HT1080 (cell line): Measurements from ENCODE around the gene AHRR. TPM values are rescaled to one million over a fixed set of nuclear protein-coding genes. Genes with fewer than 3 reads are reported as not detected.
A peak's percentile ranks its signal among the peaks of the same experiment; 100 is the strongest.

Experiments
- DNase-seq: peaks from one replicate; pipeline ENCODE4 v3.0.0-alpha.2; 2015; ENCODE audit warnings: low read depth
- total RNA-seq: library from RNA; depleted of rRNA; stranded (reverse); fragments of >200 nt; shearing (Covaris generic); gene quantifications from 2 replicates; pipeline ENCODE4 v1.2.3, GENCODE V29; 2014

Gene AHRR
- total RNA-seq, 1 experiment from 2014 or later = 2.4 TPM

DNA sequence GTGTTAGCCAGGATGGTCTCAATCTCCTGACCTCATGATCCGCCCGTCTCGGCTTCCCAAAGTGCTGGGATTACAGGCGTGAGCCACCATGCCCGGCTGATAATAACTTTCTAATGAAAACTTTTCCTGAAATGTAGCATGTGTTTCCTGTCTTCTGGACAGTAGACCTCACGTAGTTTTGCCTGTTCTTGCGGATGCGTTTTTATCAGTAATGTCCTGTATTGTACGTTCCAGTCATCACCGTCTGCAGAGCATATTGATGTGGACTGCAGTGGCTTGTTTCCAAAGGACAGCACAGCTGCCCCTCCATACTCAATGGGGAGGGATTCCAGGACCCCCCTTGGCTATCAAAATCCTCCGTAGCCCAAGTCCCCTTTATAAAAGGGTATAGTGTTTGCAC lies 134.3 kb downstream of the AHRR start:
- DNase-seq = no peak

- no peak for DNase-seq
Measured at GRCh38 chr5:456351-457194, 135.1 kb downstream of the AHRR start.

GRCh38 chr5:457195-457961 lies 135.9 kb downstream of the AHRR start:
- no peak for DNase-seq

DNA sequence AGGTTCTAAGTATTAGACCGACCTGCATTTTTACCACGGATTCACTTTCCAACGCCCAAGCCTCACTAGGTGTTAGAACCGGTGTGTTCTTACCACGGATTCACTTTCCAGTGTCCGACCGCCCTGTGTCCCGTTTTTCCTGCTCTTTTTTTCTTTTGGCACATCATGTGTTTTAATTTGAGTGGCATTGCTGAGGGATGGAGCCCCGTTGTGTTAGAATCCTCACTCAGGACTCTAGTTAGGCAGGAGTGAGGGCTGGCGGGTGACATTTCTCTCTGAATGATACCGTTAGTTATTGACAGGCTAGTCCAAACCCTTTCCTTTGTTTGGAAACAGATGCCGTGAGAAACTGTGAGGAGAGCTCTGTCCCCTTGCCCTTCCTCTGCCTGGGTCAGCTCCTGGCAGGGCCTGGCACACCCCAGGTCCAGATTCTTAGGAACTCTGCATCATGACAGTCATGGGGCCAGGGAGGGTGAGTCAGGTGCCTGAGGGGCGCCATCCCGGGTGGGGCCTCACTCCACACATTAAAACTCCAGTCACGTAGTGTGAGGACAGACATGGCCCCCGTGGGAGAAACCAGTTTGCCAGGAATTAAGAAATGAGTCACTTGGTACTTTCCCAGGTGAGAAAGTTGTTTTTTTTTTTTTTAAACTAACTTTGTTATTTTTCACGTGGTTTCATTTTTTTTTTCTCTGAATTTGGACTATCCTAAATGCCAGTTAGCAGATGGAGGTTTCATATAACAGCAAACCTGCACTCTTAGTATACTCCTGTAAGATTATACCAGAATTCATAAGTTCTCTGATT lies 137.2 kb downstream of the AHRR start:
- peak; percentile 60 for DNase-seq

GRCh38 chr5:459562-460272 lies 138.2 kb downstream of the AHRR start:
- DNase-seq = no peak

GRCh38 chr5:460273-460625 lies 138.7 kb downstream of the AHRR start:
- DNase-seq = no peak

- DNase-seq = no peak
Measured at GRCh38 chr5:462051-462481, 140.6 kb downstream of the AHRR start.

GRCh38 chr5:463301-463700 lies 141.8 kb downstream of the AHRR start:
- no peak for DNase-seq

DNA sequence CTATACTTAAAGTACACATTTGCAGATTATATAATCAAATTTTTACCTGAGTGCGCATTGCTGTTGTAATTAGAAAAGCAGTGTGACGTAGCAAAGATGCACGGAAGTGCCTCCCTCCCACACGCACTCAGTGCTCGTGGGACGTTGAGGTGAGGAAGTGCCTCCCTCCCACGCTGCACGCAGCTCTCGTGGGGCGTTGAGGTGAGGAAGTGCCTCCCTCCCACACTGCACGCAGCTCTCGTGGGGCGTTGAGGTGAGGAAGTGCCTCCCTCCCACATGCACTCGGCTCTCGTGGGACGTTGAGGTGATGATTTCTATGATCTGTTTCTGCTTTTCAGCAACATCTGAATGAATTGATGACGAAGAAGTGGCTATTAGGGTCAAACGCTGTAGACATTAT lies 142.4 kb downstream of the AHRR start:
- DNase-seq = no peak

GRCh38 chr5:464446-464842 lies 142.9 kb downstream of the AHRR start:
- DNase-seq = no peak

- no peak for DNase-seq
Measured at GRCh38 chr5:464843-465590, 143.5 kb downstream of the AHRR start.

- no peak for DNase-seq
Measured at GRCh38 chr5:465591-466403, 144.3 kb downstream of the AHRR start.

- no peak for DNase-seq
Measured at GRCh38 chr5:466661-467310, 145.3 kb downstream of the AHRR start.

DNA sequence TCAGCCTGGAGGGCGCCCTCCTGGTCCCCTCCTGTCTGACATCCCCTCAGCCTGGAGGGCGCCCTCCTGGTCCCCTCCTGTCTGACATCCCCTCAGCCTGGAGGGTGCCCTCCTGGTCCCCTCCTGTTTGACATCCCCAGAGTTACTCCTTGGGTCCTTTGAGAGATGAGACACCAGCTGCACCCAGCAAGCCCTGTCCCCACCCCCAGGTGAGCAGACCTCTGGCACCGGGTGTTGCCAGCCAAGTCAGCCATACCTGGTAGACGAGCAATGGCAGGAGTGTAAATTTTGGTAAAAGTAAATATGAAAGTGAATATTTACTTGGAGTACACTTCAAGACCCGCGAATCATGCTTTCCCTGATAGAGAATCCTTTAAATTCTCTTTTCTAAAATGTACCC lies 146.9 kb downstream of the AHRR start:
- no peak for DNase-seq

- DNase-seq = no peak
Measured at GRCh38 chr5:469752-470483, 148.4 kb downstream of the AHRR start.

- DNase-seq = no peak
Measured at GRCh38 chr5:470961-471749, 149.6 kb downstream of the AHRR start.

DNA sequence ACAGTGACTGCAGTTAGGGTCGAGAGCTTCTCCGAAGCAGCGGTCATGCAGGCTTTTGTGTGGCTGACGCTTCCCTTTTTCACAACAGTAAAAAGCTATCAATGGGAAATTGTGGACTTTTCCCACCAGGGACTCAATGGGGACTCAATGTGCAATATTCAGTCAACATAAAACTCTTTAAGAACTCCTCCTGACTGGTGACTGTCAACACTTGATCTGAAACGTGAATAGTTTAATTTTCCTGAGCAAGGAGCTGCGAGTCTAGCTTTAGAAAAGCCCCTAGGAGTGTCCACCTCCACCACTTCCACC lies 150.2 kb downstream of the AHRR start:
- DNase-seq = no peak
